IMR-90 (cell line): ENCODE results near the gene PHOX2A. TPM values are rescaled to one million over a fixed set of nuclear protein-coding genes. Genes with fewer than 3 reads are reported as not detected.
A peak's percentile ranks its signal among the peaks of the same experiment; 100 is the strongest.

Experiments
- ATAC-seq: fragments of 200-7000 bp; cut with Tn5 transposase; 2 replicates; pipeline ENCODE4 v1.9.1; 2020; ENCODE audit warnings: low read depth, mild to moderate bottlenecking, moderate library complexity
- BruUV-seq: library from RNA; stranded (reverse); fragments of 400-500 nt; replicated peaks from 2 replicates; lab custom pipeline; 2021; lab: Mats Ljungman, UMichigan
- CTCF ChIA-PET: fragments of 300-600 bp; formaldehyde crosslinking; extraction: SDS; loops from one replicate; lab custom pipeline; 2021; ENCODE audit warnings: antibody characterized with exemption; lab: Yijun Ruan, JAX
- POLR2A ChIA-PET: fragments of 300-600 bp; sonication (Branson Sonifier 250); formaldehyde crosslinking; loops from one replicate; lab custom pipeline; 2022; ENCODE audit warnings: antibody characterized with exemption; ENCODE audit not compliant: unreplicated experiment; lab: Charles Lee
- DNase-seq: peaks from one replicate; pipeline ENCODE4 v3.0.0; 2013
- H2AFZ ChIP-seq: replicated peaks from 2 replicates; pipeline ENCODE3; 2013; ENCODE audit warnings: low read length, mild to moderate bottlenecking; ENCODE audit not compliant: poor library complexity
- H2AK5ac ChIP-seq: 2 replicates; pipeline ENCODE4 v1.6.1; 2013; ENCODE audit warnings: low read depth, low read length, inconsistent platforms
- H2AK9ac ChIP-seq: replicated peaks from 2 replicates; pipeline ENCODE3; 2013; ENCODE audit warnings: mild to moderate bottlenecking, low read depth, low read length, moderate library complexity; ENCODE audit not compliant: poor library complexity
- H2BK120ac ChIP-seq: 2 replicates; pipeline ENCODE4 v1.6.1; 2013; ENCODE audit warnings: low read depth, low read length, inconsistent platforms
- H2BK15ac ChIP-seq: 3 replicates; pipeline ENCODE4 v1.6.1; 2013; ENCODE audit warnings: low read depth, low read length, inconsistent platforms
- H2BK20ac ChIP-seq: 2 replicates; pipeline ENCODE4 v1.6.1; 2013; ENCODE audit warnings: low read depth, mild to moderate bottlenecking, inconsistent platforms, low read length, moderate library complexity
- H2BK5ac ChIP-seq: 2 replicates; pipeline ENCODE4 v1.6.1; 2013; ENCODE audit warnings: mild to moderate bottlenecking, low read depth, low read length, inconsistent platforms; ENCODE audit not compliant: poor library complexity, severe bottlenecking
- H3K14ac ChIP-seq: replicated peaks from 2 replicates; pipeline ENCODE4 v1.6.1; 2013; ENCODE audit warnings: low read depth, low read length, inconsistent platforms
- H3K18ac ChIP-seq: 2 replicates; pipeline ENCODE4 v1.6.1; 2013; ENCODE audit warnings: low read depth, low read length, control low read depth
- H3K23ac ChIP-seq: 2 replicates; pipeline ENCODE4 v1.6.1; 2013; ENCODE audit warnings: low read depth, low read length, inconsistent platforms
- H3K27ac ChIP-seq: 2 replicates; pipeline ENCODE4 v1.5.1; 2013; ENCODE audit warnings: mild to moderate bottlenecking, control low read depth, low read length; ENCODE audit not compliant: insufficient read depth
- H3K27me3 ChIP-seq: 2 replicates; pipeline ENCODE4 v1.6.1; 2013; ENCODE audit warnings: low read length; ENCODE audit not compliant: control insufficient read depth, insufficient read depth
- H3K36me3 ChIP-seq: 2 replicates; pipeline ENCODE4 v1.6.1; 2013; ENCODE audit warnings: low read length, mixed read lengths; ENCODE audit not compliant: control insufficient read depth, insufficient read depth
- H3K4ac ChIP-seq: 2 replicates; pipeline ENCODE4 v1.6.1; 2013; ENCODE audit warnings: low read depth, low read length, inconsistent platforms
- H3K4me1 ChIP-seq: 2 replicates; pipeline ENCODE4 v1.6.1; 2013; ENCODE audit warnings: low read length, mixed read lengths; ENCODE audit not compliant: control insufficient read depth, insufficient read depth
- H3K4me2 ChIP-seq: 2 replicates; pipeline ENCODE4 v1.6.1; 2013; ENCODE audit warnings: low read depth, mild to moderate bottlenecking, control low read depth, low read length, moderate library complexity
- H3K4me3 ChIP-seq: 2 replicates; pipeline ENCODE4 v1.5.1; 2013; ENCODE audit warnings: low read depth, mild to moderate bottlenecking, control low read depth, low read length, moderate library complexity; ENCODE audit not compliant: insufficient read depth
- H3K56ac ChIP-seq: 2 replicates; pipeline ENCODE4 v1.6.1; 2013; ENCODE audit warnings: low read length, inconsistent platforms; ENCODE audit not compliant: insufficient read depth; ENCODE audit errors: extremely low read depth
- H3K79me1 ChIP-seq, 2 experiments: 2 replicates each; pipeline ENCODE4 v1.6.1; 2013; ENCODE audit warnings: low read length in 2 of 2, inconsistent platforms in 1 of 2, low read depth in 1 of 2
- H3K9ac ChIP-seq: 2 replicates; pipeline ENCODE4 v1.6.1; 2013; ENCODE audit warnings: low read depth, low read length, control low read depth
- H3K9me1 ChIP-seq: 2 replicates; pipeline ENCODE4 v1.6.1; 2013; ENCODE audit warnings: low read length, inconsistent platforms; ENCODE audit not compliant: insufficient read depth
- H3K9me3 ChIP-seq: 2 replicates; pipeline ENCODE4 v1.6.1; 2013; ENCODE audit warnings: low read length; ENCODE audit not compliant: control insufficient read depth, insufficient read depth
- H4K20me1 ChIP-seq: 2 replicates; pipeline ENCODE4 v1.6.1; 2013; ENCODE audit warnings: low read length, inconsistent platforms; ENCODE audit not compliant: insufficient read depth
- H4K5ac ChIP-seq: 2 replicates; pipeline ENCODE4 v1.6.1; 2013; ENCODE audit warnings: mild to moderate bottlenecking, low read depth, low read length, control low read depth
- H4K8ac ChIP-seq, 2 experiments: 2 replicates each; pipeline ENCODE4 v1.6.1; 2013; ENCODE audit warnings: low read depth in 2 of 2, low read length in 2 of 2, control low read depth in 1 of 2, inconsistent platforms in 1 of 2
- H4K91ac ChIP-seq: 2 replicates; pipeline ENCODE4 v1.6.1; 2013; ENCODE audit warnings: low read depth, low read length, inconsistent platforms; ENCODE audit not compliant: insufficient read depth
- CEBPB ChIP-seq: IDR thresholded peaks from 2 replicates; pipeline ENCODE4 v1.6.1; 2012; ENCODE audit warnings: low read depth, low read length, improper control_type of control experiment
- CHD1 ChIP-seq: IDR thresholded peaks from 2 replicates; pipeline ENCODE4 v1.6.1; 2012; ENCODE audit warnings: low read depth, low read length, improper control_type of control experiment
- CTCF ChIP-seq: conservative IDR thresholded peaks from 2 replicates; pipeline ENCODE4 v1.5.1; 2012; ENCODE audit warnings: mild to moderate bottlenecking, low read depth, low read length, improper control_type of control experiment
- ELK1 ChIP-seq: fragments of 150-350 bp; IDR thresholded peaks from 2 replicates; pipeline ENCODE4 v1.6.1; 2016; ENCODE audit warnings: low read depth, mild to moderate bottlenecking, low read length, moderate library complexity, borderline replicate concordance
- FOS ChIP-seq: fragments of 150-350 bp; IDR thresholded peaks from 2 replicates; pipeline ENCODE4 v1.6.1; 2016; ENCODE audit warnings: low read depth, low read length
- MAFK ChIP-seq: IDR thresholded peaks from 2 replicates; pipeline ENCODE4 v1.6.1; 2012; ENCODE audit warnings: low read depth, low read length, improper control_type of control experiment
- MXI1 ChIP-seq: IDR thresholded peaks from 2 replicates; pipeline ENCODE4 v1.6.1; 2012; ENCODE audit warnings: low read depth, mild to moderate bottlenecking, low read length, moderate library complexity, borderline replicate concordance
- SMC3 ChIP-seq: fragments of 150-350 bp; IDR thresholded peaks from 2 replicates; pipeline ENCODE4 v1.6.1; 2016; ENCODE audit warnings: low read depth, mild to moderate bottlenecking, antibody characterized with exemption, low read length, moderate library complexity
- USF2 ChIP-seq: fragments of 150-350 bp; IDR thresholded peaks from 2 replicates; pipeline ENCODE4 v1.6.1; 2017; ENCODE audit warnings: mild to moderate bottlenecking, antibody characterized with exemption, low read length, low read depth
- WGBS, 2 experiments: methylation state at CpG; one replicate each; pipeline versions ENCODE4 v1.1.5 to v1.1.7; 2013; ENCODE audit warnings: missing lambda C conversion rate in 2 of 2; ENCODE audit not compliant: insufficient read length in 1 of 2; ENCODE audit errors: extremely low coverage in 2 of 2; 5-methylcytosine and 5-hydroxymethylcytosine counted together
- dilution Hi-C: fragments of 300-500 bp; cut with HindIII; formaldehyde crosslinking; loops from one replicate; pipeline ENCODE4 v1.14.3; 2018; ENCODE audit warnings: low sequenced_read_pairs; ENCODE audit not compliant: unreplicated experiment
- in situ Hi-C: fragments of 300-500 bp; cut with MboI; formaldehyde crosslinking; loops from 3 replicates; pipeline ENCODE4 v1.14.3; 2019; ENCODE audit warnings: low sequenced_read_pairs, inconsistent platforms, mixed read lengths
- intact Hi-C: fragments of 100-400 bp; cut with micrococcal nuclease; formaldehyde crosslinking; loops from 2 replicates; pipeline ENCODE4 v1.10.0; 2022
- polyA plus RNA-seq, 3 experiments: library from polyadenylated mRNA; depleted of rRNA; stranded (reverse); fragments of >200 nt; gene quantifications; 2 replicates each; pipeline ENCODE4 v1.2.3, GENCODE V29; 2012; ENCODE audit warnings: low replicate concordance in 1 of 3
- total RNA-seq: library from RNA; depleted of rRNA; stranded (reverse); fragments of >200 nt; gene quantifications from 2 replicates; pipeline ENCODE4 v1.2.3, GENCODE V29; 2012

Gene PHOX2A
- total and polyA plus RNA-seq, 2 of the 4 experiments (the other 2 are of a cell fraction) = not detected

- Histone ChIP-seq H3K4me1 (peaks cover 6% of the 10 kb centered on the region; the same call in 1 of the 2 replicates), H3K23ac (peak overlapping the region; percentile 43), H3K79me1 (peaks cover 26 to 73% of the 10 kb centered on the region in 2 experiments; a peak in 3 of 4 replicates), H2BK5ac (no peak overlapping the region), H3K18ac (no peak overlapping the region), H3K4me3 (no peak overlapping the region), H2BK15ac (no peak overlapping the region), H3K14ac (no peak overlapping the region; the same call in 1 of the 2 replicates), H3K56ac (no peak overlapping the region), H2AK5ac (no peak overlapping the region), H3K27me3 (no peaks in the 10 kb centered on the region), H3K9me3 (no peaks in the 10 kb centered on the region), H4K5ac (no peak overlapping the region), H3K4me2 (no peak overlapping the region), H3K9ac (no peak overlapping the region), H4K91ac (no peak overlapping the region), H2AFZ (peak overlapping the region; percentile 29), H4K8ac (no peak overlapping the region), H4K20me1 (peaks cover 62% of the 10 kb centered on the region), H3K36me3 (peaks cover 48% of the 10 kb centered on the region), H2BK120ac (no peak overlapping the region), H3K4ac (no peak overlapping the region), H3K27ac (no peak overlapping the region), H3K9me1 (peaks cover 7% of the 10 kb centered on the region; the same call in 1 of the 2 replicates), H2BK20ac (no peak overlapping the region), H2AK9ac (no peak overlapping the region)
- ATAC-seq (no peak), DNase-seq (no peak)
- intact Hi-C loops (no loop called here), in situ Hi-C loops (no loop called here), dilution Hi-C loops (no loop called here)
- 67% methylated on average over 1 of the region's 5 CpGs; no CpG with 5 or more reads in 1 of the 2 experiments for WGBS, 2 experiments
- BruUV-seq = no TSS peak
- CTCF ChIA-PET = interaction anchor here (0.9 kb wide), 1 partner anchor 205 kb away, joined by 3 read pairs; no protein-coding TSS in a partner anchor
- POLR2A ChIA-PET = no interaction called here
- no peak for TF ChIP-seq CTCF
- no peak for TF ChIP-seq CEBPB
- TF ChIP-seq MAFK = no peak
- TF ChIP-seq CHD1 = no peak
- no peak for TF ChIP-seq MXI1
- TF ChIP-seq FOS = no peak
- TF ChIP-seq ELK1 = no peak
- TF ChIP-seq USF2 = no peak
- no peak for TF ChIP-seq SMC3
Observed at GRCh38 chr11:72226701-72227100, 17.3 kb downstream of the PHOX2A start.
